ENCODE measurements around the gene NUTM2F.
"Not testable (repeated sequence)": the region's sequence is repeated elsewhere in the genome, so short reads cannot be mapped to it uniquely, and the experiment has no call there.

Gene NUTM2F

GRCh38 chr9:94287877-94288513 is 40.4 kb downstream of the NUTM2F start:
- no peak overlapping the region for H3K27ac Mint-ChIP-seq
- DNase-seq: no peak
- H3K9me3 Mint-ChIP-seq: no peaks in the 10 kb centered on the region
- H3K36me3 Mint-ChIP-seq (ENCODE audit: low read depth): peaks cover 81% of the 10 kb centered on the region
- H3K27me3 Mint-ChIP-seq: no peaks in the 10 kb centered on the region
- no peak overlapping the region for H3K4me3 Mint-ChIP-seq
- no peaks in the 10 kb centered on the region for H3K4me1 Mint-ChIP-seq (ENCODE audit: low read depth)

DNA sequence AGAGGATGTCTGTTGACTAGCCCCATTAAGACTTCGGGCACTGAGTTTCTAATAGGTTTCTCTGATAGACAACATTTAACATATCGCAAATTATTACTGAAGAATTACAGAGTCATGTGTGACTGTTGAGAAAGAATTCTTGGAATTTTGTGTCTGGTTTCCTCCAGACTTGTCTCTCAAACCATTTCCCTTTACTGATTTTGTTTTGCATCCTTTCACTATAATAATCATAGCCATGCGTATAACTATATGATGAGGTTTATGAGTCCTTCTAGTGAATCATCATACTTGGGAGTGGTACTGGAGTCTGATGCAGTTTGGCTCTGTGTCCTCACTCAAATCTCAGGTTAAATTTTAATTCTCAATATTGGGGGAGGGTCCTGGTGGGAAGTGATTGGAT is 42.3 kb downstream of the NUTM2F start:
- no peak overlapping the region for H3K27ac Mint-ChIP-seq

DNA sequence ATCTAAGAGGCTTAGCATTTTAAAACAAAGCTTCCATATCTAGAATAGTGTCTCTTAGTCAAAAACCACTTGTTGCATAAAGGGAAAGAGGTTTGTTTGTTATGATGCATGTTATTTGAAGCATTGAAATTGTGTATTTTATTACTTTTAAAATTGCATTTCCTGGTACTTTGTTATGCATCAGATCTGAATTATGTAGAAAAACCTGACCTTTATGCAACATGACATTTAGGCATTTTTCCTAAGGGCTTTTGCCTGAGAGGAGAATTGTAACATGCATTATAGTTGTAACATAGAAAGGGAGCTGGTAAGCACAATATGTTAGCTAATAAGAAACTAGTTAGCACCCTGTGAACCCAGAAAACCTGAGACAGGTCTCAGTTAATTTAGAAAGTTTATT is 47.3 kb downstream of the NUTM2F start:
- Mint-ChIP-seq H3K4me3 (no peak overlapping the region), H3K9me3 (peaks cover 6% of the 10 kb centered on the region), H3K27ac (no peak overlapping the region), H3K36me3 (ENCODE audit: low read depth) (peaks cover 85% of the 10 kb centered on the region), H3K27me3 (no peaks in the 10 kb centered on the region), H3K4me1 (ENCODE audit: low read depth) (peaks cover 5% of the 10 kb centered on the region)
- DNase-seq: no peak

More for the DNA sequence above, 42.3 kb downstream of the NUTM2F start:
- Mint-ChIP-seq H3K4me3 (no peak overlapping the region), H3K36me3 (ENCODE audit: low read depth) (peaks cover 81% of the 10 kb centered on the region), H3K27me3 (no peaks in the 10 kb centered on the region), H3K9me3 (no peaks in the 10 kb centered on the region), H3K4me1 (ENCODE audit: low read depth) (no peaks in the 10 kb centered on the region)
- DNase-seq: no peak

DNA sequence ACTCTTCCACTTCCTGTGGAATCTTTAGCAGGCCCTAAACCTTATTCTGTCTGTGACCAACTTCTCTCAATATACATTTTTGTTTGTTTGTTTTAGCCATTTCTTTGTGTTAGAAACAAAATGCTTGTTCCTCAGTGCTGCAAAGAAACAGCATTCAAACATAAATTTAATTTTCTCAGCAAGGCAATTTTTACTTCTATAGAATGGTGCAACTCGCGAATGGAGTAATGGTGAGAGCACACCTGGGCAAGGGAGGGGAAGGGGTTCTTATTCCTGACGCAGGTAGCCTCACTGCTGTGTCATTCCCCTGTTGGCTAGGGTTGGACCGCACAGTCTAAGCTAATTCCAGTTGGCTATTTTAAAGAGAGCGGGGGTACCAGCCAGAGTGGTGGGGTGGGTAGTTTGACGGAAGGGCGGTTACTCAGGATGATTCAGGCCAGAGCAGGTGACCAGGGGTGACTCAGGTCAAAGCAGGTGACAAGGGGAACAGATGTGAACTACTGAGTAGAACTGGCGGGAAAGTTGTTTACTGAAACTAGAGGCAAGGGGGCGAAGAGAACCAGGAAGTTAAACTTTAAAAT is 47.9 kb downstream of the NUTM2F start:
- no peak overlapping the region for H3K27ac Mint-ChIP-seq
- peaks cover 6% of the 10 kb centered on the region for H3K9me3 Mint-ChIP-seq
- H3K4me3 Mint-ChIP-seq: no peak overlapping the region
- DNase-seq: no peak
- H3K36me3 Mint-ChIP-seq (ENCODE audit: low read depth): peaks cover 84% of the 10 kb centered on the region
- H3K27me3 Mint-ChIP-seq: no peaks in the 10 kb centered on the region
- H3K4me1 Mint-ChIP-seq (ENCODE audit: low read depth): peaks cover 6% of the 10 kb centered on the region

DNA sequence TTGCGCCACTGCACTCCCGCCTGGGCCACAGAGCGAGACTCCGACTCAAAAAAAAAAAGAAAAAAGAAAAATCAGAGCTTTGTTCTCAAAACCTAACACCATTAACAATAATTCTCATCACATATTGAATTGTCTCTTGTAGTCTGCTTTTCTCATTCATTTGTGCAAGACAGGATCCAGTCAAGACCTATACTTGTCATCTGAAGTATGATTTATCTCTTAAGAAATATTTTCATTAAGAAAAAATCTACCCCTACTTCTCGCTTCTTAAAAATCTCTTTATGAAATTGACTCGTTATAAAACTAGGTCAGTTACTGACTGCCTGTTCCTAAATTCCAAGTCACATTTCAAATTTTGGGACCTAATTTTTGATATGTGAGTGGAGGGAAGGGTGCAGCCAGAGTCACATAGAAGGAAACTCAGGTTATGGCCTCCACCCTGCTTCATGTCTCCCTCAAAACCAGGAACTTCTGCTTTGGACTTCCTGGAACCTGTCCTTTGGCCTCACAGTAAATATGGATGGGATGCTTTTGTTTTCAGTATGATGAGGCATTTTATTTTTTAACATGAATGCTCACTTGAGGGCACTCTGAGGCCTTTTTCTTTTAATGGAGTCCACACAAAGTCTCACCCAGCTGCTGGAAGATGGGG is 50.4 kb downstream of the NUTM2F start:
- no peaks in the 10 kb centered on the region for H3K27me3 Mint-ChIP-seq
- H3K4me3 Mint-ChIP-seq: no peak overlapping the region
- H3K9me3 Mint-ChIP-seq: peaks cover 6% of the 10 kb centered on the region
- H3K36me3 Mint-ChIP-seq (ENCODE audit: low read depth): peaks cover 82% of the 10 kb centered on the region
- no peak for DNase-seq
- peaks cover 14% of the 10 kb centered on the region for H3K4me1 Mint-ChIP-seq (ENCODE audit: low read depth)
- H3K27ac Mint-ChIP-seq: no peak overlapping the region

- peaks cover 23% of the 10 kb centered on the region for H3K4me1 Mint-ChIP-seq (ENCODE audit: low read depth)
- not testable (repeated sequence) for H3K4me3 Mint-ChIP-seq, H3K9me3 Mint-ChIP-seq, H3K27me3 Mint-ChIP-seq, H3K27ac Mint-ChIP-seq, DNase-seq
- peaks cover 73% of the 10 kb centered on the region for H3K36me3 Mint-ChIP-seq (ENCODE audit: low read depth)
These were observed 51.4 kb downstream of the NUTM2F start for GRCh38 chr9:94277029-94277428.

DNA sequence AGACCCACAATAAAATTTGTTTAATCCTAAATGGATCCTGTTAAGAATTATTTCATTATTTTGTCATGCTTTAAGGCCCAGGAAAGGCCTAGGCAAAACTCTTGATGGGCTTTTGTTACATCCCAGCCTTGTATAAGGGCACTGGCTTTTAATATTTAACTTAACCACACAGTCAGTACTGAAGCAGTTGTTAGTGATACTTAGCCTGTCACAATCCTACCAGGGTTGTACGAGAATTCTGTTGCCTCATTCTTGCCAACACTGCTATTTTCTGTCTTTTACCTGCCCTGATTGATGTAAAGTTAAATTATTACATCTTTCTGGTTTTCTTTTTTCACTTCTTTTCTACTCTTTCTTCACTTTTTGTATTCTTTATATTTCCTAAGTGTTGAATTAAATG is 58.4 kb downstream of the NUTM2F start:
- Mint-ChIP-seq H3K4me1 (ENCODE audit: low read depth) (peaks cover 25% of the 10 kb centered on the region), H3K27ac (no peak overlapping the region), H3K4me3 (no peak overlapping the region), H3K9me3 (peaks cover 13% of the 10 kb centered on the region), H3K36me3 (ENCODE audit: low read depth) (peaks cover 48% of the 10 kb centered on the region), H3K27me3 (no peaks in the 10 kb centered on the region)
- DNase-seq: no peak

GRCh38 chr9:94269264-94269663 is 59.2 kb downstream of the NUTM2F start:
- H3K36me3 Mint-ChIP-seq (ENCODE audit: low read depth): peaks cover 49% of the 10 kb centered on the region
- no peaks in the 10 kb centered on the region for H3K27me3 Mint-ChIP-seq
- no peak overlapping the region for H3K27ac Mint-ChIP-seq
- H3K9me3 Mint-ChIP-seq: peaks cover 13% of the 10 kb centered on the region
- no peak for DNase-seq
- H3K4me3 Mint-ChIP-seq: no peak overlapping the region
- peaks cover 26% of the 10 kb centered on the region for H3K4me1 Mint-ChIP-seq (ENCODE audit: low read depth)

Measured in activated T-cell treated with anti-CD3 and anti-CD28 coated beads, Interleukin-2, amount 50 U/mL, for 24 hours (primary cell).